H9 (cell line): ENCODE results near the gene VEZT. TPM values are rescaled to one million over a fixed set of nuclear protein-coding genes. Genes with fewer than 3 reads are reported as not detected.

Experiments
- DNase-seq: peaks from one replicate; pipeline ENCODE4 v3.0.0-alpha.2; 2017
- H2AFZ ChIP-seq: one replicate; pipeline ENCODE4 v1.6.1; 2013; ENCODE audit warnings: mild to moderate bottlenecking, low read length, control low read depth, moderate library complexity
- H2AK5ac ChIP-seq: 2 replicates; pipeline ENCODE4 v1.6.1; 2013; ENCODE audit warnings: low read length, control low read depth, mixed read lengths; ENCODE audit not compliant: insufficient read length
- H2BK120ac ChIP-seq: one replicate; pipeline ENCODE4 v1.6.1; 2013; ENCODE audit warnings: low read depth, mild to moderate bottlenecking, low read length, control low read depth, inconsistent platforms; ENCODE audit not compliant: poor library complexity, severe bottlenecking
- H2BK12ac ChIP-seq: 2 replicates; pipeline ENCODE4 v1.6.1; 2013; ENCODE audit warnings: low read length, control low read depth, mixed read lengths, low read depth; ENCODE audit not compliant: insufficient read length
- H2BK15ac ChIP-seq: 2 replicates; pipeline ENCODE4 v1.6.1; 2013; ENCODE audit warnings: low read depth, low read length, control low read depth
- H2BK20ac ChIP-seq: one replicate; pipeline ENCODE4 v1.6.1; 2013; ENCODE audit warnings: low read depth, mild to moderate bottlenecking, low read length, control low read depth, inconsistent platforms; ENCODE audit not compliant: poor library complexity, severe bottlenecking
- H2BK5ac ChIP-seq: 2 replicates; pipeline ENCODE4 v1.6.1; 2013; ENCODE audit warnings: low read length, control low read depth, mixed read lengths; ENCODE audit not compliant: insufficient read length
- H3K14ac ChIP-seq: 2 replicates; pipeline ENCODE4 v1.6.1; 2013; ENCODE audit warnings: low read length, control low read depth; ENCODE audit not compliant: insufficient read depth
- H3K18ac ChIP-seq: 2 replicates; pipeline ENCODE4 v1.6.1; 2013; ENCODE audit warnings: low read depth, mild to moderate bottlenecking, mixed read lengths, low read length, control low read depth; ENCODE audit not compliant: insufficient read length
- H3K23ac ChIP-seq: 2 replicates; pipeline ENCODE4 v1.6.1; 2013; ENCODE audit warnings: low read length, control low read depth, mixed read lengths, low read depth; ENCODE audit not compliant: insufficient read length
- H3K23me2 ChIP-seq: 2 replicates; pipeline ENCODE4 v1.6.1; 2013; ENCODE audit warnings: low read depth, mild to moderate bottlenecking, mixed read lengths, low read length, control low read depth; ENCODE audit not compliant: insufficient read length, poor library complexity, severe bottlenecking
- H3K27ac ChIP-seq: 2 replicates; pipeline ENCODE4 v1.5.1; 2013; ENCODE audit warnings: low read length, control low read depth, mixed read lengths, low read depth; ENCODE audit not compliant: insufficient read length
- H3K27me3 ChIP-seq: 2 replicates; pipeline ENCODE4 v1.6.1; 2013; ENCODE audit warnings: low read length, control low read depth, inconsistent platforms; ENCODE audit not compliant: insufficient read depth
- H3K4ac ChIP-seq: 2 replicates; pipeline ENCODE4 v1.6.1; 2013; ENCODE audit warnings: low read depth, mild to moderate bottlenecking, control low read depth, inconsistent platforms, low read length, moderate library complexity
- H3K4me1 ChIP-seq: 2 replicates; pipeline ENCODE4 v1.6.1; 2013; ENCODE audit warnings: low read length, control low read depth, inconsistent platforms; ENCODE audit not compliant: insufficient read depth
- H3K4me2 ChIP-seq: 2 replicates; pipeline ENCODE4 v1.6.1; 2013; ENCODE audit warnings: low read length, control low read depth, mixed read lengths; ENCODE audit not compliant: insufficient read length, insufficient read depth
- H3K56ac ChIP-seq: 2 replicates; pipeline ENCODE4 v1.6.1; 2013; ENCODE audit warnings: low read depth, mild to moderate bottlenecking, mixed read lengths, low read length, control low read depth; ENCODE audit not compliant: insufficient read length
- H3K79me1 ChIP-seq: 2 replicates; pipeline ENCODE4 v1.6.1; 2013; ENCODE audit warnings: low read depth, mild to moderate bottlenecking, moderate library complexity, low read length, control low read depth, inconsistent platforms; ENCODE audit not compliant: insufficient read depth, poor library complexity, severe bottlenecking
- H3K79me2 ChIP-seq: 2 replicates; pipeline ENCODE4 v1.6.1; 2013; ENCODE audit warnings: low read length, control low read depth, inconsistent platforms; ENCODE audit not compliant: insufficient read depth
- H3K9ac ChIP-seq: 2 replicates; pipeline ENCODE4 v1.6.1; 2013; ENCODE audit warnings: low read length, control low read depth, mixed read lengths; ENCODE audit not compliant: insufficient read length; ENCODE audit errors: extremely low read depth
- H3K9me3 ChIP-seq: one replicate; pipeline ENCODE4 v1.6.1; 2013; ENCODE audit warnings: low read depth, low read length, inconsistent platforms; ENCODE audit not compliant: control insufficient read depth
- H3T11ph ChIP-seq: one replicate; pipeline ENCODE4 v1.6.1; 2013; ENCODE audit warnings: mild to moderate bottlenecking, low read length, control low read depth, inconsistent platforms
- H4K20me1 ChIP-seq: one replicate; pipeline ENCODE4 v1.6.1; 2013; ENCODE audit not compliant: control insufficient read depth, insufficient read length, insufficient read depth
- H4K5ac ChIP-seq: 2 replicates; pipeline ENCODE4 v1.6.1; 2013; ENCODE audit warnings: low read depth, mild to moderate bottlenecking, mixed read lengths, low read length, control low read depth; ENCODE audit not compliant: insufficient read length
- H4K8ac ChIP-seq: replicated peaks from 2 replicates; pipeline ENCODE4 v1.6.1; 2013; ENCODE audit warnings: low read length, control low read depth, mixed read lengths, low read depth; ENCODE audit not compliant: insufficient read length
- H4K91ac ChIP-seq: 2 replicates; pipeline ENCODE4 v1.6.1; 2013; ENCODE audit warnings: low read depth, mild to moderate bottlenecking, moderate library complexity, mixed read lengths, low read length, control low read depth; ENCODE audit not compliant: insufficient read length
- H3K27ac Mint-ChIP-seq, 3 experiments: 2 replicates in 2 of 3; 3 replicates in 1 of 3; pipeline ENCODE4 v1.8.0; 2020 to 2021; ENCODE audit warnings: mixed read lengths in 3 of 3, mild to moderate bottlenecking in 1 of 3, moderate library complexity in 1 of 3
- H3K27me3 Mint-ChIP-seq: 2 replicates; pipeline ENCODE4 v1.8.0; 2021; ENCODE audit warnings: low read depth, mild to moderate bottlenecking, moderate library complexity, mixed read lengths
- H3K36me3 Mint-ChIP-seq, 3 experiments: 2 replicates in 2 of 3; 3 replicates in 1 of 3; pipeline ENCODE4 v1.8.0; 2020 to 2021; ENCODE audit warnings: low read depth in 3 of 3, mixed read lengths in 3 of 3; ENCODE audit not compliant: insufficient read depth in 1 of 3
- H3K4me1 Mint-ChIP-seq, 2 experiments: 2 replicates each; pipeline ENCODE4 v1.8.0; 2020; ENCODE audit warnings: mixed read lengths in 2 of 2
- H3K4me3 Mint-ChIP-seq, 2 experiments: 2 replicates in 1 of 2; 3 replicates in 1 of 2; pipeline ENCODE4 v1.8.0; 2020 to 2021; ENCODE audit warnings: mild to moderate bottlenecking in 2 of 2, mixed read lengths in 2 of 2, moderate library complexity in 1 of 2
- H3K9me3 Mint-ChIP-seq, 2 experiments: 2 replicates in 1 of 2; 3 replicates in 1 of 2; pipeline ENCODE4 v1.8.0; 2020; ENCODE audit warnings: mild to moderate bottlenecking in 2 of 2, mixed read lengths in 2 of 2, moderate library complexity in 1 of 2
- CTCF ChIP-seq: fragments of 200-600 bp; sonication (generic); conservative IDR thresholded peaks from 3 replicates; pipeline ENCODE4 v1.8.0; 2021; ENCODE audit warnings: antibody characterized with exemption, mild to moderate bottlenecking
- WGBS: extraction: QIAGEN DNeasy Blood & Tissue Kit; methylation state at CpG from one replicate; pipeline ENCODE4 v1.1.7; 2013; ENCODE audit warnings: missing lambda C conversion rate, low lambda C conversion rate, mixed read lengths; ENCODE audit not compliant: insufficient read length; ENCODE audit errors: extremely low coverage; 5-methylcytosine and 5-hydroxymethylcytosine counted together
- total RNA-seq: library from RNA; stranded (reverse); gene quantifications from 2 replicates; pipeline ENCODE4 v1.2.1, GENCODE V29; 2021

The VEZT gene
- total RNA-seq, 1 experiment from 2014 or later = 69.8 TPM

- H2BK12ac ChIP-seq = no peak overlapping the region
- Mint-ChIP-seq H3K9me3 (no peaks in the 10 kb centered on the region), H3K4me3 (no peak overlapping the region), H3K36me3 (peaks cover 8 to 17% (median 13%) of the 10 kb centered on the region in 3 experiments; a peak in 4 of 7 replicates), H3K27ac (peak overlapping the region; percentile 27 to 94 (median 85); a peak in 6 of 7 replicates), H3K4me1 (peaks cover 83 to 86% of the 10 kb centered on the region in 2 experiments), H3K27me3 (no peaks in the 10 kb centered on the region)
- H3K27me3 ChIP-seq = no peaks in the 10 kb centered on the region
- H3K56ac ChIP-seq = no peak overlapping the region
- WGBS = no CpG with 5 or more reads among the region's 3 CpGs
- no peaks in the 10 kb centered on the region for H4K20me1 ChIP-seq
- H2AFZ ChIP-seq = no peak overlapping the region
- H3K23ac ChIP-seq = no peak overlapping the region
- peaks cover 26% of the 10 kb centered on the region for H3K4me1 ChIP-seq
- no peak overlapping the region for H2BK5ac ChIP-seq
- H3K79me2 ChIP-seq = peaks cover 2% of the 10 kb centered on the region; the same call in 1 of the 2 replicates
- H2BK15ac ChIP-seq = no peak overlapping the region
- H4K5ac ChIP-seq = no peak overlapping the region
- H3K23me2 ChIP-seq = no peaks in the 10 kb centered on the region
- H3K79me1 ChIP-seq = no peaks in the 10 kb centered on the region
- H3K14ac ChIP-seq = no peak overlapping the region
- H3K4ac ChIP-seq = no peak overlapping the region
- no peak overlapping the region for H2BK20ac ChIP-seq
- no peak overlapping the region for H3T11ph ChIP-seq
- H4K91ac ChIP-seq = no peak overlapping the region
- no peaks in the 10 kb centered on the region for H3K9me3 ChIP-seq
- no peak for DNase-seq
- no peak overlapping the region for H4K8ac ChIP-seq
- H3K4me2 ChIP-seq = peak overlapping the region; percentile 21
- H2BK120ac ChIP-seq = peak overlapping the region; percentile 26
- no peak overlapping the region for H3K18ac ChIP-seq
- no peak overlapping the region for H2AK5ac ChIP-seq
- no peak for TF ChIP-seq CTCF
- no peak overlapping the region for H3K27ac ChIP-seq
- no peak overlapping the region for H3K9ac ChIP-seq
These were observed 14.7 kb upstream of the VEZT start for GRCh38 chr12:95202691-95203486.
